WTC11 (cell line): ENCODE results near the gene CPLX3. TPM values are rescaled to one million over a fixed set of nuclear protein-coding genes. Genes with fewer than 3 reads are reported as not detected.

Experiments used
- ATAC-seq: fragments of 200-7000 bp; cut with Tn5 transposase; 2 replicates; pipeline ENCODE4 v1.10.0; 2021; ENCODE audit warnings: mild to moderate bottlenecking, moderate library complexity
- CTCF ChIA-PET: fragments of 300-600 bp; sonication (Branson Sonifier 250); formaldehyde crosslinking; loops from one replicate; lab custom pipeline; 2021; ENCODE audit warnings: antibody characterized with exemption; lab: Charles Lee
- POLR2A ChIA-PET: fragments of 350-600 bp; sonication (Branson Sonifier 250); formaldehyde crosslinking; loops from one replicate; lab custom pipeline; 2021; ENCODE audit warnings: antibody characterized with exemption; lab: Charles Lee
- DNase-seq: peaks from one replicate; pipeline ENCODE4 v3.0.0; 2021; ENCODE audit warnings: low spot score
- H3K27ac Mint-ChIP-seq: 2 replicates; pipeline ENCODE4 v1.8.0; 2021; ENCODE audit warnings: mixed read lengths
- H3K27me3 Mint-ChIP-seq: 2 replicates; pipeline ENCODE4 v1.8.0; 2021; ENCODE audit warnings: low read depth, mild to moderate bottlenecking, moderate library complexity, mixed read lengths
- H3K36me3 Mint-ChIP-seq: 2 replicates; pipeline ENCODE4 v1.8.0; 2021; ENCODE audit warnings: mixed read lengths
- H3K4me1 Mint-ChIP-seq: 2 replicates; pipeline ENCODE4 v1.8.0; 2022; ENCODE audit warnings: mixed read lengths
- H3K4me3 Mint-ChIP-seq: 2 replicates; pipeline ENCODE4 v1.8.0; 2021; ENCODE audit warnings: mild to moderate bottlenecking, moderate library complexity, mixed read lengths
- H3K9me3 Mint-ChIP-seq: 2 replicates; pipeline ENCODE4 v1.8.0; 2021; ENCODE audit warnings: mixed read lengths
- ETV6 ChIP-seq: sonication (generic); formaldehyde crosslinking; IDR thresholded peaks from 2 replicates; pipeline ENCODE4 v1.8.1; 2022; ENCODE audit warnings: mild to moderate bottlenecking, missing genetic modification reagents
- HMGA2 ChIP-seq: fragments of 250-450 bp; sonication (Bioruptor Pico); IDR thresholded peaks from 2 replicates; pipeline ENCODE4 v1.4.0; 2021; ENCODE audit warnings: mild to moderate bottlenecking, moderate library complexity
- KAT7 ChIP-seq: sonication (generic); formaldehyde crosslinking; IDR thresholded peaks from 2 replicates; pipeline ENCODE4 v1.8.1; 2023; ENCODE audit warnings: missing genetic modification reagents, mild to moderate bottlenecking, borderline replicate concordance
- NFE2L1 ChIP-seq: sonication (generic); formaldehyde crosslinking; IDR thresholded peaks from 2 replicates; pipeline ENCODE4 v1.8.1; 2023; ENCODE audit warnings: missing genetic modification reagents
- PRDM15 ChIP-seq: sonication (generic); formaldehyde crosslinking; IDR thresholded peaks from 2 replicates; pipeline ENCODE4 v1.8.0; 2022; ENCODE audit warnings: missing genetic modification reagents
- SMAD3 ChIP-seq: sonication (generic); formaldehyde crosslinking; IDR thresholded peaks from 2 replicates; pipeline ENCODE4 v1.8.0; 2022; ENCODE audit warnings: missing genetic modification reagents, mild to moderate bottlenecking, borderline replicate concordance
- SP1 ChIP-seq: sonication (generic); formaldehyde crosslinking; conservative IDR thresholded peaks from 2 replicates; pipeline ENCODE4 v1.8.1; 2022; ENCODE audit warnings: missing genetic modification reagents
- STAT6 ChIP-seq: sonication (generic); formaldehyde crosslinking; conservative IDR thresholded peaks from 2 replicates; pipeline ENCODE4 v1.8.1; 2023; ENCODE audit warnings: mild to moderate bottlenecking, low read depth, missing genetic modification reagents, moderate library complexity
- USF2 ChIP-seq: sonication (generic); formaldehyde crosslinking; IDR thresholded peaks from 2 replicates; pipeline ENCODE4 v1.8.1; 2023; ENCODE audit warnings: mild to moderate bottlenecking, missing genetic modification reagents, moderate library complexity
- ZNF138 ChIP-seq: sonication (generic); formaldehyde crosslinking; conservative IDR thresholded peaks from 2 replicates; pipeline ENCODE4 v1.8.1; 2022; ENCODE audit warnings: mild to moderate bottlenecking, moderate library complexity, missing genetic modification reagents
- ZNF219 ChIP-seq: sonication (generic); formaldehyde crosslinking; IDR thresholded peaks from 2 replicates; pipeline ENCODE4 v1.8.0; 2023; ENCODE audit warnings: missing genetic modification reagents, mild to moderate bottlenecking, borderline replicate concordance
- ZNF263 ChIP-seq: sonication (generic); formaldehyde crosslinking; IDR thresholded peaks from 2 replicates; pipeline ENCODE4 v1.8.1; 2022; ENCODE audit warnings: low read depth, mild to moderate bottlenecking, moderate library complexity, missing genetic modification reagents
- ZNF317 ChIP-seq: sonication (generic); formaldehyde crosslinking; IDR thresholded peaks from 2 replicates; pipeline ENCODE4 v1.8.1; 2023; ENCODE audit warnings: low read depth, mild to moderate bottlenecking, moderate library complexity, missing genetic modification reagents, borderline replicate concordance
- ZNF416 ChIP-seq: fragments of 250-450 bp; sonication (Bioruptor Pico); IDR thresholded peaks from 2 replicates; pipeline ENCODE4 v1.9.0; 2021; ENCODE audit warnings: mild to moderate bottlenecking, inconsistent platforms
- total RNA-seq: library from RNA; stranded (reverse); gene quantifications from 3 replicates; pipeline ENCODE4 v1.2.3, GENCODE V29; 2021
- TF ChIP-seq, protein P1 (sequence below): fragments of 250-450 bp; sonication (Bioruptor Pico); IDR thresholded peaks from 2 replicates; pipeline ENCODE4 v2.1.2; 2022; ENCODE audit warnings: mild to moderate bottlenecking, moderate library complexity
- TF ChIP-seq, protein P2 (sequence below): sonication (generic); formaldehyde crosslinking; IDR thresholded peaks from 2 replicates; pipeline ENCODE4 v1.8.1; 2023; ENCODE audit warnings: mild to moderate bottlenecking, missing genetic modification reagents
- TF ChIP-seq, protein P3 (sequence below): fragments of 200-600 bp; IDR thresholded peaks from 2 replicates; pipeline ENCODE4 v1.8.0; 2022; ENCODE audit warnings: antibody characterized with exemption
- TF ChIP-seq, protein P4 (sequence below): sonication (generic); formaldehyde crosslinking; IDR thresholded peaks from 2 replicates; pipeline ENCODE4 v1.8.1; 2022; ENCODE audit warnings: mild to moderate bottlenecking, moderate library complexity, missing genetic modification reagents

Gene CPLX3
- total RNA-seq, 1 experiment from 2014 or later, result 0.09 TPM

DNA sequence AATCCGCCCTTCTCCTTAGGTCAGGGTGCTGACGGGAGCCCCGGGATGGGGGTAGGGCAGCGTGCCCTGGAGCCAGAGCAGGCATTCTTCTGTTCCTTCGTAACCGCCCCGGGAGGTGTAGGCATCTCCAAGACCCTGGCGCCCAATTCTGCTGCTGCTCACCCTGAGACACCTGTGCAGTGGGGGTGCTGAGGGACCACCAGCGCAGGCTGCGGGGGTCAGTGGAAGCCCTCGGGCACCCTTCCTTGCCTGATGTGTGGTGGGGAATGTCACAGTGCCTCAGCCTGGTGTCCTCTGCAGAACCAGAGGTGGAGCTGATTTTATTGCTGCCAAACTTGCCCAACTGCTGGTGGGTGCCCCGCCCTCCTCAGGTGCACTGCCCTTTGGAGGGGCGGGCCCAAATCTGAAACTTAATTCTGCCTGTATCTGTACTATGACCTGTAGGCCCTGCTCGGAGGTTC is 37.2 kb upstream of the CPLX3 start (continued):
- TF ChIP-seq SMAD3, result no peak
- TF ChIP-seq KAT7 (CRISPR knock-in tag), result no peak
- TF ChIP-seq, protein P1, sequence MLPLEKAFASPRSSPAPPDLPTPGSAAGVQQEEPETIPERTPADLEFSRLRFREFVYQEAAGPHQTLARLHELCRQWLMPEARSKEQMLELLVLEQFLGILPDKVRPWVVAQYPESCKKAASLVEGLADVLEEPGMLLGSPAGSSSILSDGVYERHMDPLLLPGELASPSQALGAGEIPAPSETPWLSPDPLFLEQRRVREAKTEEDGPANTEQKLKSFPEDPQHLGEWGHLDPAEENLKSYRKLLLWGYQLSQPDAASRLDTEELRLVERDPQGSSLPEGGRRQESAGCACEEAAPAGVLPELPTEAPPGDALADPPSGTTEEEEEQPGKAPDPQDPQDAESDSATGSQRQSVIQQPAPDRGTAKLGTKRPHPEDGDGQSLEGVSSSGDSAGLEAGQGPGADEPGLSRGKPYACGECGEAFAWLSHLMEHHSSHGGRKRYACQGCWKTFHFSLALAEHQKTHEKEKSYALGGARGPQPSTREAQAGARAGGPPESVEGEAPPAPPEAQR, result no peak
- no peak for TF ChIP-seq HMGA2 (CRISPR knock-in tag)
- TF ChIP-seq, protein P2, sequence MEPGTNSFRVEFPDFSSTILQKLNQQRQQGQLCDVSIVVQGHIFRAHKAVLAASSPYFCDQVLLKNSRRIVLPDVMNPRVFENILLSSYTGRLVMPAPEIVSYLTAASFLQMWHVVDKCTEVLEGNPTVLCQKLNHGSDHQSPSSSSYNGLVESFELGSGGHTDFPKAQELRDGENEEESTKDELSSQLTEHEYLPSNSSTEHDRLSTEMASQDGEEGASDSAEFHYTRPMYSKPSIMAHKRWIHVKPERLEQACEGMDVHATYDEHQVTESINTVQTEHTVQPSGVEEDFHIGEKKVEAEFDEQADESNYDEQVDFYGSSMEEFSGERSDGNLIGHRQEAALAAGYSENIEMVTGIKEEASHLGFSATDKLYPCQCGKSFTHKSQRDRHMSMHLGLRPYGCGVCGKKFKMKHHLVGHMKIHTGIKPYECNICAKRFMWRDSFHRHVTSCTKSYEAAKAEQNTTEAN, result no peak

DNA sequence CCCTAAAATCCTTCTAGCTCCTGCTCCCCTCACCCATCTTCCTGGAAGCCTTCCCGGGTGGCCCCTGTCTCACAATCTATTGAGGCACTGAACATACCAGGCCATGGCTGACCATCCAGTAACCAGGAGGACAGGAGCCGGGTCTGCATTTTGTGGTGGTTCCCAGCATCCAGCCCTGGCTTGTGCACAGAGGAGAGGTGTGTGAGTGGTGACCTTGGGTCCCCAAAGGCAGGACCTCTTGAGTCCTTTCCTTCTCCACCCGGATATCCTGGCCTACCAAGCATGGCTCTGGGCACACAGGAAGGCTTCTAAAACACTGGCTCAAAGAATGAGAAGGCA is 36.7 kb upstream of the CPLX3 start:
- POLR2A ChIA-PET, result no interaction called here
- CTCF ChIA-PET, result interaction anchor here (1.0 to 14.8 kb wide), 2 partner anchors 9 to 16 kb away, joined by 3 to 360 read pairs; no protein-coding TSS in a partner anchor
- Mint-ChIP-seq H3K27ac (no peak overlapping the region), H3K36me3 (no peaks in the 10 kb centered on the region), H3K4me3 (no peak overlapping the region), H3K27me3 (no peaks in the 10 kb centered on the region; the same call in 1 of the 2 replicates), H3K4me1 (peaks cover 44% of the 10 kb centered on the region), H3K9me3 (no peaks in the 10 kb centered on the region)
- no peak for TF ChIP-seq ZNF138 (CRISPR knock-in tag)
- TF ChIP-seq ZNF263 (CRISPR knock-in tag), result no peak
- TF ChIP-seq ETV6 (CRISPR knock-in tag), result no peak
- TF ChIP-seq USF2 (CRISPR knock-in tag), result no peak
- no peak for TF ChIP-seq HMGA2 (CRISPR knock-in tag)
- TF ChIP-seq NFE2L1 (CRISPR knock-in tag), result no peak
- no peak for TF ChIP-seq ZNF219 (CRISPR knock-in tag)
- TF ChIP-seq ZNF317 (CRISPR knock-in tag), result no peak
- TF ChIP-seq ZNF416 (CRISPR knock-in tag), result no peak
- TF ChIP-seq PRDM15, result no peak
- no peak for ATAC-seq
- no peak for DNase-seq

DNA sequence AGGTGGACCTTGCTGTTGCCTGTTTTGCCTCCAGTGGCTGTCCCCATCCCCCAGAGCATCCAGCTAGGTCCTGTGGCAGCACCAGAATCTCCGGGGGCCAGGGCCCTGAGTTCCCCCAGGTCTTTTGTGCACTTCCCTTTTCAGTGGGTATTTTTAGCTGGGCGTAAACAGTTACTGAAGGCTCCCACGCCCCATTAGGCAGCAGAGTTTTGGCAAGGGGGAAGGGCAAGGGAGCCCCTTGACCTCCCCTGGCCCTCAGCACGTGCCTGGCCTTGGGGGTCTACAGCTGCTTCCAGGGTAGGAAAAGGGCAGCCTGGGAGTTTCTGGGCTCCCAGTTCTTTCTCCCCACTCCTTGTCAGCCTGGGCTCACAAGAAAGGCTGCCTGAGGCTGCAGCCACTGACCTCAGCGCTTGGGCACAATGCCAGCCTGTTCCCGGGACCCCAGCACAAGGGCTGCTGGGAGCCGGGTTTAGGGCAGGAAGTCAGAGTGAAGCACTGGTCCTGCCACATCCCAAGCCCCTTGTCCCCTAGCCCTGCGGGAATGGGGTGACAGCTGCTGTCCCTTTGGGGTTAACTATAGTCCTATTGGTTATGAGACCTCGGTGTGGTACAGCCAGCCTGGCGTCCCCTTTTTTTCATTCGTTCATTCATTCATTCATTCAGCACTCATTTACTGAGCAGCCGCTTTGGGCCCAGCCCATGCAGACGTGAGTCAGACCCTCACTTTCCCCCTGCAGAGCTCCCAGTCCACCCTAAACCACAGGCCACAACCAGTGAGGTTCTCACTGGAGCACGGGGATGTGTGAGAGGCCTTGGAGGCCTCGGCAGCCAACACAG is 36.1 kb upstream of the CPLX3 start:
- H3K27ac Mint-ChIP-seq, result no peak overlapping the region
- no peak for DNase-seq
- no peaks in the 10 kb centered on the region for H3K36me3 Mint-ChIP-seq
- no peaks in the 10 kb centered on the region for H3K9me3 Mint-ChIP-seq
- ATAC-seq, result no peak
- POLR2A ChIA-PET, result interaction anchor here (0.5 kb wide), 1 partner anchor 67 kb away, joined by 3 read pairs; no protein-coding TSS in a partner anchor
- H3K27me3 Mint-ChIP-seq, result no peaks in the 10 kb centered on the region; the same call in 1 of the 2 replicates
- H3K4me3 Mint-ChIP-seq, result no peak overlapping the region
- peaks cover 41% of the 10 kb centered on the region for H3K4me1 Mint-ChIP-seq
- CTCF ChIA-PET, result interaction anchor here (1.0 to 14.8 kb wide), 2 partner anchors 9 to 16 kb away, joined by 3 to 360 read pairs; no protein-coding TSS in a partner anchor
- TF ChIP-seq STAT6 (CRISPR knock-in tag) (no peak), SP1 (CRISPR knock-in tag) (no peak), KAT7 (CRISPR knock-in tag) (no peak), ZNF317 (CRISPR knock-in tag) (no peak)
- TF ChIP-seq, protein P3, sequence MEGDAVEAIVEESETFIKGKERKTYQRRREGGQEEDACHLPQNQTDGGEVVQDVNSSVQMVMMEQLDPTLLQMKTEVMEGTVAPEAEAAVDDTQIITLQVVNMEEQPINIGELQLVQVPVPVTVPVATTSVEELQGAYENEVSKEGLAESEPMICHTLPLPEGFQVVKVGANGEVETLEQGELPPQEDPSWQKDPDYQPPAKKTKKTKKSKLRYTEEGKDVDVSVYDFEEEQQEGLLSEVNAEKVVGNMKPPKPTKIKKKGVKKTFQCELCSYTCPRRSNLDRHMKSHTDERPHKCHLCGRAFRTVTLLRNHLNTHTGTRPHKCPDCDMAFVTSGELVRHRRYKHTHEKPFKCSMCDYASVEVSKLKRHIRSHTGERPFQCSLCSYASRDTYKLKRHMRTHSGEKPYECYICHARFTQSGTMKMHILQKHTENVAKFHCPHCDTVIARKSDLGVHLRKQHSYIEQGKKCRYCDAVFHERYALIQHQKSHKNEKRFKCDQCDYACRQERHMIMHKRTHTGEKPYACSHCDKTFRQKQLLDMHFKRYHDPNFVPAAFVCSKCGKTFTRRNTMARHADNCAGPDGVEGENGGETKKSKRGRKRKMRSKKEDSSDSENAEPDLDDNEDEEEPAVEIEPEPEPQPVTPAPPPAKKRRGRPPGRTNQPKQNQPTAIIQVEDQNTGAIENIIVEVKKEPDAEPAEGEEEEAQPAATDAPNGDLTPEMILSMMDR, result no peak
- TF ChIP-seq, protein P4, sequence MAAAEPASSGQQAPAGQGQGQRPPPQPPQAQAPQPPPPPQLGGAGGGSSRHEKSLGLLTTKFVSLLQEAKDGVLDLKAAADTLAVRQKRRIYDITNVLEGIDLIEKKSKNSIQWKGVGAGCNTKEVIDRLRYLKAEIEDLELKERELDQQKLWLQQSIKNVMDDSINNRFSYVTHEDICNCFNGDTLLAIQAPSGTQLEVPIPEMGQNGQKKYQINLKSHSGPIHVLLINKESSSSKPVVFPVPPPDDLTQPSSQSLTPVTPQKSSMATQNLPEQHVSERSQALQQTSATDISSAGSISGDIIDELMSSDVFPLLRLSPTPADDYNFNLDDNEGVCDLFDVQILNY, result no peak
